HepG2 (cell line): ENCODE measurements around the gene RAB28. TPM values are rescaled to one million over a fixed set of nuclear protein-coding genes. Genes with fewer than 3 reads are reported as not detected.

Experiments used
- CERS6 ChIP-seq: sonication (generic); formaldehyde crosslinking; IDR thresholded peaks from 2 replicates; pipeline ENCODE4 v1.5.0; 2020; ENCODE audit warnings: missing genetic modification reagents
- CHCHD3 ChIP-seq: sonication (generic); formaldehyde crosslinking; IDR thresholded peaks from 2 replicates; pipeline ENCODE4 v1.8.0; 2022; ENCODE audit warnings: mild to moderate bottlenecking, missing genetic modification reagents, moderate library complexity
- ERF ChIP-seq: IDR thresholded peaks from 2 replicates; pipeline ENCODE4 v1.6.1; 2018; ENCODE audit warnings: missing biosample characterization, missing genetic modification reagents
- FOXA1 ChIP-seq, 2 experiments: fragments of 450-650 bp in 1 of 2; sonication (generic) in 1 of 2; formaldehyde crosslinking in 1 of 2; IDR thresholded peaks; 2 replicates each; pipeline versions ENCODE4 v1.4.0 to v1.6.1; 2016 to 2020; ENCODE audit warnings: missing genetic modification reagents in 1 of 2
- HDAC2 ChIP-seq: sonication (generic); formaldehyde crosslinking; IDR thresholded peaks from 2 replicates; pipeline ENCODE4 v1.4.0; 2020; ENCODE audit warnings: missing genetic modification reagents
- HNF4A ChIP-seq: sonication (generic); formaldehyde crosslinking; IDR thresholded peaks from 2 replicates; pipeline ENCODE4 v1.4.0; 2020; ENCODE audit warnings: missing genetic modification reagents
- JARID2 ChIP-seq: sonication (generic); formaldehyde crosslinking; IDR thresholded peaks from 2 replicates; pipeline ENCODE4 v1.8.1; 2023; ENCODE audit warnings: missing genetic modification reagents, inconsistent platforms; ENCODE audit not compliant: insufficient replicate concordance
- MXI1 ChIP-seq: IDR thresholded peaks from 3 replicates; pipeline ENCODE4 v1.6.1; 2012; ENCODE audit warnings: low read depth, low read length, inconsistent platforms, borderline replicate concordance
- SATB2 ChIP-seq: sonication (generic); formaldehyde crosslinking; IDR thresholded peaks from 2 replicates; pipeline ENCODE4 v1.5.0; 2020; ENCODE audit warnings: missing genetic modification reagents
- SCMH1 ChIP-seq: sonication (generic); formaldehyde crosslinking; IDR thresholded peaks from 2 replicates; pipeline ENCODE4 v1.9.0; 2021; ENCODE audit warnings: missing genetic modification reagents, mild to moderate bottlenecking, borderline replicate concordance
- SNAPC5 ChIP-seq: sonication (generic); formaldehyde crosslinking; IDR thresholded peaks from 2 replicates; pipeline ENCODE4 v1.8.1; 2023; ENCODE audit warnings: mild to moderate bottlenecking, missing genetic modification reagents, borderline replicate concordance
- SSRP1 ChIP-seq: IDR thresholded peaks from 2 replicates; pipeline ENCODE4 v1.6.1; 2016; ENCODE audit warnings: control low read depth
- TARDBP ChIP-seq: sonication (generic); formaldehyde crosslinking; IDR thresholded peaks from 2 replicates; pipeline ENCODE4 v1.8.0; 2022; ENCODE audit warnings: mild to moderate bottlenecking, missing genetic modification reagents
- TFE3 ChIP-seq: IDR thresholded peaks from 2 replicates; pipeline ENCODE4 v1.6.1; 2016
- THAP9 ChIP-seq: sonication (generic); formaldehyde crosslinking; IDR thresholded peaks from 2 replicates; pipeline ENCODE4; 2020; ENCODE audit warnings: missing genetic modification reagents, mild to moderate bottlenecking, borderline replicate concordance
- YY1 ChIP-seq: IDR thresholded peaks from 2 replicates; pipeline ENCODE4 v1.6.1; 2011; ENCODE audit warnings: low read length, low read depth, moderate library complexity, mild to moderate bottlenecking; ENCODE audit not compliant: insufficient read depth, insufficient replicate concordance
- ZBTB8A ChIP-seq: sonication (generic); formaldehyde crosslinking; IDR thresholded peaks from 2 replicates; pipeline ENCODE4 v1.4.0; 2020; ENCODE audit warnings: mild to moderate bottlenecking, low read depth, missing genetic modification reagents, borderline replicate concordance
- ZNF275 ChIP-seq: sonication (generic); formaldehyde crosslinking; IDR thresholded peaks from 2 replicates; pipeline ENCODE4 v1.8.0; 2022; ENCODE audit warnings: missing genetic modification reagents, mild to moderate bottlenecking, inconsistent platforms, borderline replicate concordance
- ZNF317 ChIP-seq: sonication (generic); formaldehyde crosslinking; IDR thresholded peaks from 2 replicates; pipeline ENCODE4 v1.5.0; 2020; ENCODE audit warnings: mild to moderate bottlenecking, missing genetic modification reagents
- ZNF329 ChIP-seq: sonication (generic); formaldehyde crosslinking; IDR thresholded peaks from 2 replicates; pipeline ENCODE4 v1.9.0; 2021; ENCODE audit warnings: low read depth, mild to moderate bottlenecking, missing genetic modification reagents
- ZNF350 ChIP-seq: sonication (generic); formaldehyde crosslinking; IDR thresholded peaks from 2 replicates; pipeline ENCODE4 v1.4.0; 2020; ENCODE audit warnings: mild to moderate bottlenecking, low read depth, missing genetic modification reagents, borderline replicate concordance
- ZNF432 ChIP-seq: sonication (generic); formaldehyde crosslinking; IDR thresholded peaks from 2 replicates; pipeline ENCODE4 v1.5.0; 2020; ENCODE audit warnings: missing genetic modification reagents, mild to moderate bottlenecking, borderline replicate concordance
- ZNF607 ChIP-seq: sonication (generic); formaldehyde crosslinking; IDR thresholded peaks from 2 replicates; pipeline ENCODE4 v1.5.1; 2020; ENCODE audit warnings: missing genetic modification reagents, mild to moderate bottlenecking, borderline replicate concordance
- ZNF709 ChIP-seq: sonication (generic); formaldehyde crosslinking; IDR thresholded peaks from 2 replicates; pipeline ENCODE4 v1.5.0; 2020; ENCODE audit warnings: mild to moderate bottlenecking, missing genetic modification reagents
- polyA plus RNA-seq, 8 experiments: library from polyadenylated mRNA; depleted of rRNA in 3 of 8; stranded (reverse) in 7 of 8; unstranded in 1 of 8; fragments of >200 nt; fragmentation: Illumina TruSeq in 4 of 8; extraction: Trizol in 4 of 8; gene quantifications; 2 replicates each; pipeline versions ENCODE4 v1.2.1 to v1.2.3, GENCODE V29; 2011 to 2016; ENCODE audit warnings: low read depth in 4 of 8, missing spikeins in 1 of 8, mixed read lengths in 1 of 8; ENCODE audit not compliant: insufficient read depth in 1 of 8
- total RNA-seq, 5 experiments: library from RNA; depleted of rRNA; stranded (reverse); fragments of >200 nt; fragmentation: Illumina TruSeq; extraction: Trizol; gene quantifications; 2 replicates each; pipeline ENCODE4 v1.2.3, GENCODE V29; 2016; ENCODE audit warnings: low read depth in 1 of 5

The RAB28 gene
- total and polyA plus RNA-seq, 2 of the 13 experiments (the other 11 are each of a cell fraction or from before 2014, with no cell fraction given) = 11.8 to 18.2 TPM

- TF ChIP-seq SNAPC5 (CRISPR knock-in tag) (no peak), JARID2 (CRISPR knock-in tag) (no peak), ERF (CRISPR knock-in tag) (no peak), TFE3 (no peak), ZBTB8A (CRISPR knock-in tag) (no peak), TARDBP (0 out of 2 replicates have a peak, but pooled peaks have one; percentile 23), YY1 (peak; percentile 94), CHCHD3 (no peak), ZNF350 (no peak), ZNF432 (CRISPR knock-in tag) (no peak), HDAC2 (no peak), SCMH1 (CRISPR knock-in tag) (no peak), SSRP1 (CRISPR knock-in tag) (no peak), THAP9 (CRISPR knock-in tag) (no peak), FOXA1 (IDR thresholded peaks at IDR 0.05) (no peak), FOXA1 (CRISPR knock-in tag; IDR thresholded peaks at IDR 0.05) (no peak), SATB2 (CRISPR knock-in tag) (no peak), CERS6 (CRISPR knock-in tag) (no peak), ZNF317 (CRISPR knock-in tag) (0 out of 2 replicates have a peak, but pooled peaks have one; percentile 36), ZNF709 (CRISPR knock-in tag) (no peak), HNF4A (no peak), ZNF275 (no peak), MXI1 (0 out of 3 replicates have a peak, but pooled peaks have one; percentile 14), ZNF329 (0 out of 2 replicates have a peak, but pooled peaks have one; percentile 23), ZNF607 (CRISPR knock-in tag) (no peak)
Measured at GRCh38 chr4:13484122-13484748, at the start of gene RAB28 (continued).
